ENCODE data around the gene TRIM65. TPM values are rescaled to one million over a fixed set of nuclear protein-coding genes. Genes with fewer than 3 reads are reported as not detected.

TRIM65 gene
- total and polyA plus RNA-seq, 10 of the 15 experiments (the other 5 are each of a cell fraction or from before 2014, with no cell fraction given), result 1.4 to 26.0 (median 10.8) TPM

DNA sequence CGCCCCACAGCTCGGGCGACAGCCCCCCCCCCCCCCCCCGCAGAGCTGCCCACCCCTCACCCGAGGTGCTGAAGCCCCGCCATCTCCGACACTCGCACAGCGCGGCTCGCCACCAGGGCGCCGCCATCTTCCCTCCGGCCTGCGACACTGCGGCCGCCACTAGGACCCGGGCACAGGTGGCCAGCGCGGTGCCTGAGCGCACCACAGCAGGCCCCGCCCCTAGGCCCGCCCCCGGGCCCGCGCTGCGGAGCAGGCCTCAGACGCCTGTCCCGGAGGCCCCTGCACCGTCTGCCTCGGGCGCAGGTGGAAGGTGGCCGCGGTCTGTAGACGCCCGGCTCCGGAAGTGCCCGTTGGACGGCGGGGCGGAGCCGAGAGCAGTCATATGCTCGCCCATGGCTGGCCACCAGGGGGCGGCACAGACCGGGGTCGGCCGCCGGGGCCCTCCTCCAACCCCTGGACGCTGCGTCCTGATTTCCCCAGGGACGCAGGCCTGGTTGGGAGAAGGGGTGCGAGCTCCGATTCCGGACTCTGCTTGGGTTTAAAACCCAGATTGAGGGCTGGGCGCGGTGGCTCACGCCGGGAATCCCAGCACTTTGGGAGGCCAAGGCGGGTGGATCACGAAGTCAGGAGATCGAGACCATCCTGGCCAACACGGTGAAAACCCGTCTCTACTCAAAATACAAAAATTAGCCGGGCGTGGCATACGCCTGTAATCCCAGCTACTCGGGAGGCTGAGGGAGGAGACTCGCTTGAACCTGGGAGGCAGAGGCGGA, 8.2 kb upstream of the TRIM65 start, which contains the start of gene MRPL38 (continued):
- TF ChIP-seq RCOR1 (conservative IDR thresholded peaks at IDR 0.05; ENCODE audit: low read depth, low read length), result 0 out of 2 replicates have a peak, but pooled peaks have one; percentile 43
- TF ChIP-seq, protein P1, sequence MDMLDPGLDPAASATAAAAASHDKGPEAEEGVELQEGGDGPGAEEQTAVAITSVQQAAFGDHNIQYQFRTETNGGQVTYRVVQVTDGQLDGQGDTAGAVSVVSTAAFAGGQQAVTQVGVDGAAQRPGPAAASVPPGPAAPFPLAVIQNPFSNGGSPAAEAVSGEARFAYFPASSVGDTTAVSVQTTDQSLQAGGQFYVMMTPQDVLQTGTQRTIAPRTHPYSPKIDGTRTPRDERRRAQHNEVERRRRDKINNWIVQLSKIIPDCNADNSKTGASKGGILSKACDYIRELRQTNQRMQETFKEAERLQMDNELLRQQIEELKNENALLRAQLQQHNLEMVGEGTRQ (IDR thresholded peaks at IDR 0.05; ENCODE audit: borderline replicate concordance, low read depth, low read length), result no peak
- TF ChIP-seq, protein P2, sequence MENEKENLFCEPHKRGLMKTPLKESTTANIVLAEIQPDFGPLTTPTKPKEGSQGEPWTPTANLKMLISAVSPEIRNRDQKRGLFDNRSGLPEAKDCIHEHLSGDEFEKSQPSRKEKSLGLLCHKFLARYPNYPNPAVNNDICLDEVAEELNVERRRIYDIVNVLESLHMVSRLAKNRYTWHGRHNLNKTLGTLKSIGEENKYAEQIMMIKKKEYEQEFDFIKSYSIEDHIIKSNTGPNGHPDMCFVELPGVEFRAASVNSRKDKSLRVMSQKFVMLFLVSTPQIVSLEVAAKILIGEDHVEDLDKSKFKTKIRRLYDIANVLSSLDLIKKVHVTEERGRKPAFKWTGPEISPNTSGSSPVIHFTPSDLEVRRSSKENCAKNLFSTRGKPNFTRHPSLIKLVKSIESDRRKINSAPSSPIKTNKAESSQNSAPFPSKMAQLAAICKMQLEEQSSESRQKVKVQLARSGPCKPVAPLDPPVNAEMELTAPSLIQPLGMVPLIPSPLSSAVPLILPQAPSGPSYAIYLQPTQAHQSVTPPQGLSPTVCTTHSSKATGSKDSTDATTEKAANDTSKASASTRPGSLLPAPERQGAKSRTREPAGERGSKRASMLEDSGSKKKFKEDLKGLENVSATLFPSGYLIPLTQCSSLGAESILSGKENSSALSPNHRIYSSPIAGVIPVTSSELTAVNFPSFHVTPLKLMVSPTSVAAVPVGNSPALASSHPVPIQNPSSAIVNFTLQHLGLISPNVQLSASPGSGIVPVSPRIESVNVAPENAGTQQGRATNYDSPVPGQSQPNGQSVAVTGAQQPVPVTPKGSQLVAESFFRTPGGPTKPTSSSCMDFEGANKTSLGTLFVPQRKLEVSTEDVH (IDR thresholded peaks at IDR 0.05; ENCODE audit: low read depth, partially characterized antibody), result no peak
- TF ChIP-seq STAT1 (conservative IDR thresholded peaks at IDR 0.05), result peak; percentile 92; the same call in 1 of the 2 replicates
- TF ChIP-seq NRF1 (conservative IDR thresholded peaks at IDR 0.05; ENCODE audit: low read depth, low read length), result 0 out of 2 replicates have a peak, but pooled peaks have one; percentile 2
- peak; percentile 97 for TF ChIP-seq ZNF207 (IDR thresholded peaks at IDR 0.05; ENCODE audit: borderline replicate concordance)
- TF ChIP-seq, protein P3, sequence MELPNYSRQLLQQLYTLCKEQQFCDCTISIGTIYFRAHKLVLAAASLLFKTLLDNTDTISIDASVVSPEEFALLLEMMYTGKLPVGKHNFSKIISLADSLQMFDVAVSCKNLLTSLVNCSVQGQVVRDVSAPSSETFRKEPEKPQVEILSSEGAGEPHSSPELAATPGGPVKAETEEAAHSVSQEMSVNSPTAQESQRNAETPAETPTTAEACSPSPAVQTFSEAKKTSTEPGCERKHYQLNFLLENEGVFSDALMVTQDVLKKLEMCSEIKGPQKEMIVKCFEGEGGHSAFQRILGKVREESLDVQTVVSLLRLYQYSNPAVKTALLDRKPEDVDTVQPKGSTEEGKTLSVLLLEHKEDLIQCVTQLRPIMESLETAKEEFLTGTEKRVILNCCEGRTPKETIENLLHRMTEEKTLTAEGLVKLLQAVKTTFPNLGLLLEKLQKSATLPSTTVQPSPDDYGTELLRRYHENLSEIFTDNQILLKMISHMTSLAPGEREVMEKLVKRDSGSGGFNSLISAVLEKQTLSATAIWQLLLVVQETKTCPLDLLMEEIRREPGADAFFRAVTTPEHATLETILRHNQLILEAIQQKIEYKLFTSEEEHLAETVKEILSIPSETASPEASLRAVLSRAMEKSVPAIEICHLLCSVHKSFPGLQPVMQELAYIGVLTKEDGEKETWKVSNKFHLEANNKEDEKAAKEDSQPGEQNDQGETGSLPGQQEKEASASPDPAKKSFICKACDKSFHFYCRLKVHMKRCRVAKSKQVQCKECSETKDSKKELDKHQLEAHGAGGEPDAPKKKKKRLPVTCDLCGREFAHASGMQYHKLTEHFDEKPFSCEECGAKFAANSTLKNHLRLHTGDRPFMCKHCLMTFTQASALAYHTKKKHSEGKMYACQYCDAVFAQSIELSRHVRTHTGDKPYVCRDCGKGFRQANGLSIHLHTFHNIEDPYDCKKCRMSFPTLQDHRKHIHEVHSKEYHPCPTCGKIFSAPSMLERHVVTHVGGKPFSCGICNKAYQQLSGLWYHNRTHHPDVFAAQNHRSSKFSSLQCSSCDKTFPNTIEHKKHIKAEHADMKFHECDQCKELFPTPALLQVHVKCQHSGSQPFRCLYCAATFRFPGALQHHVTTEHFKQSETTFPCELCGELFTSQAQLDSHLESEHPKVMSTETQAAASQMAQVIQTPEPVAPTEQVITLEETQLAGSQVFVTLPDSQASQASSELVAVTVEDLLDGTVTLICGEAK (IDR thresholded peaks at IDR 0.05; ENCODE audit: borderline replicate concordance), result peak; percentile 30; the same call in 1 of the 2 replicates
- TF ChIP-seq TARDBP (IDR thresholded peaks at IDR 0.05; ENCODE audit: borderline replicate concordance), result peak; percentile 64; the same call in 1 of the 2 replicates
- no peak for TF ChIP-seq MTA3 (IDR thresholded peaks at IDR 0.05; ENCODE audit: borderline replicate concordance, low read length)
- peak; percentile 45; the same call in 1 of the 2 replicates for TF ChIP-seq YBX1 (IDR thresholded peaks at IDR 0.05)
- TF ChIP-seq FOXK2 (IDR thresholded peaks at IDR 0.05), result peak; percentile 27; the same call in 1 of the 2 replicates
- TF ChIP-seq, protein P4, sequence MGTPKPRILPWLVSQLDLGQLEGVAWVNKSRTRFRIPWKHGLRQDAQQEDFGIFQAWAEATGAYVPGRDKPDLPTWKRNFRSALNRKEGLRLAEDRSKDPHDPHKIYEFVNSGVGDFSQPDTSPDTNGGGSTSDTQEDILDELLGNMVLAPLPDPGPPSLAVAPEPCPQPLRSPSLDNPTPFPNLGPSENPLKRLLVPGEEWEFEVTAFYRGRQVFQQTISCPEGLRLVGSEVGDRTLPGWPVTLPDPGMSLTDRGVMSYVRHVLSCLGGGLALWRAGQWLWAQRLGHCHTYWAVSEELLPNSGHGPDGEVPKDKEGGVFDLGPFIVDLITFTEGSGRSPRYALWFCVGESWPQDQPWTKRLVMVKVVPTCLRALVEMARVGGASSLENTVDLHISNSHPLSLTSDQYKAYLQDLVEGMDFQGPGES (IDR thresholded peaks at IDR 0.05), result no peak
- TF ChIP-seq ZNF217 (IDR thresholded peaks at IDR 0.05), result peak; percentile 82
- no peak for TF ChIP-seq KAT2A (conservative IDR thresholded peaks at IDR 0.05; ENCODE audit: control insufficient read depth, low read depth, low read length)
- peak; percentile 95 for TF ChIP-seq SMC3 (IDR thresholded peaks at IDR 0.05; ENCODE audit: borderline replicate concordance, low read length)
- TF ChIP-seq PAX8 (IDR thresholded peaks at IDR 0.05), result no peak
- TF ChIP-seq BRCA1 (IDR thresholded peaks at IDR 0.05; ENCODE audit: low read depth, low read length), result no peak
- peak; percentile 84 for TF ChIP-seq BACH1 (IDR thresholded peaks at IDR 0.05; ENCODE audit: borderline replicate concordance)

All from GM12878 (cell line).